Loucy (cell line): ENCODE data around the gene TC2N.
A peak's percentile ranks its signal among the peaks of the same experiment; 100 is the strongest.

Source experiments
- H2AFZ ChIP-seq: fragments of 200-600 bp; sonication (generic); 2 replicates; pipeline ENCODE4 v1.6.0; 2016; ENCODE audit warnings: antibody characterized with exemption, mild to moderate bottlenecking, low read length, moderate library complexity
- H3F3A ChIP-seq: fragments of 200-600 bp; 2 replicates; pipeline ENCODE4 v1.6.0; 2016; ENCODE audit warnings: antibody characterized with exemption, low read depth, mild to moderate bottlenecking
- H3K27me3 ChIP-seq: fragments of 200-600 bp; sonication (generic); 2 replicates; pipeline ENCODE4 v1.6.1; 2014; ENCODE audit warnings: low read length, mild to moderate bottlenecking; ENCODE audit not compliant: insufficient read depth, poor library complexity, severe bottlenecking
- H3K36me3 ChIP-seq: fragments of 200-600 bp; sonication (generic); 2 replicates; pipeline ENCODE4 v1.6.1; 2016; ENCODE audit warnings: low read length; ENCODE audit not compliant: insufficient read depth
- H3K4me1 ChIP-seq: fragments of 200-600 bp; sonication (generic); 2 replicates; pipeline ENCODE4 v1.5.1; 2014; ENCODE audit warnings: low read length, mild to moderate bottlenecking; ENCODE audit not compliant: insufficient read depth, poor library complexity, severe bottlenecking
- H3K4me2 ChIP-seq: fragments of 200-600 bp; sonication (generic); 2 replicates; pipeline ENCODE4 v1.6.0; 2014; ENCODE audit warnings: antibody characterized with exemption, low read length, low read depth, mild to moderate bottlenecking; ENCODE audit not compliant: poor library complexity, severe bottlenecking
- H3K4me3 ChIP-seq: fragments of 200-600 bp; sonication (generic); 2 replicates; pipeline ENCODE4 v1.5.1; 2014; ENCODE audit warnings: low read length, mild to moderate bottlenecking, mixed read lengths; ENCODE audit not compliant: poor library complexity, severe bottlenecking
- H3K79me2 ChIP-seq: fragments of 200-600 bp; sonication (generic); 2 replicates; pipeline ENCODE4 v1.6.1; 2014; ENCODE audit warnings: low read length; ENCODE audit not compliant: insufficient read depth
- H3K9ac ChIP-seq: fragments of 200-600 bp; sonication (generic); 2 replicates; pipeline ENCODE4 v1.6.0; 2014; ENCODE audit warnings: mild to moderate bottlenecking, low read depth, low read length, moderate library complexity; ENCODE audit not compliant: poor library complexity, severe bottlenecking
- H3K9me2 ChIP-seq: fragments of 200-600 bp; sonication (generic); replicated peaks from 2 replicates; pipeline ENCODE4 v1.6.1; 2016; ENCODE audit warnings: low read depth, low read length, mixed read lengths
- H3K9me3 ChIP-seq: fragments of 200-600 bp; sonication (generic); 2 replicates; pipeline ENCODE4 v1.6.1; 2014; ENCODE audit warnings: mild to moderate bottlenecking, antibody characterized with exemption, low read length, low read depth; ENCODE audit not compliant: insufficient read depth
- H4K20me1 ChIP-seq: fragments of 200-600 bp; sonication (generic); 2 replicates; pipeline ENCODE4 v1.6.0; 2014; ENCODE audit warnings: antibody characterized with exemption, low read length, mild to moderate bottlenecking; ENCODE audit not compliant: insufficient read depth, poor library complexity, severe bottlenecking
- EZH2phosphoT487 ChIP-seq: fragments of 200-600 bp; IDR thresholded peaks from 2 replicates; pipeline ENCODE4 v1.6.1; 2018; ENCODE audit warnings: antibody characterized with exemption, mild to moderate bottlenecking, moderate library complexity, borderline replicate concordance
- TF ChIP-seq, protein P1 (sequence below): fragments of 200-600 bp; sonication (generic); conservative IDR thresholded peaks from 2 replicates; pipeline ENCODE4 v1.5.1; 2014; ENCODE audit warnings: mild to moderate bottlenecking, antibody characterized with exemption, low read length

Gene TC2N

DNA sequence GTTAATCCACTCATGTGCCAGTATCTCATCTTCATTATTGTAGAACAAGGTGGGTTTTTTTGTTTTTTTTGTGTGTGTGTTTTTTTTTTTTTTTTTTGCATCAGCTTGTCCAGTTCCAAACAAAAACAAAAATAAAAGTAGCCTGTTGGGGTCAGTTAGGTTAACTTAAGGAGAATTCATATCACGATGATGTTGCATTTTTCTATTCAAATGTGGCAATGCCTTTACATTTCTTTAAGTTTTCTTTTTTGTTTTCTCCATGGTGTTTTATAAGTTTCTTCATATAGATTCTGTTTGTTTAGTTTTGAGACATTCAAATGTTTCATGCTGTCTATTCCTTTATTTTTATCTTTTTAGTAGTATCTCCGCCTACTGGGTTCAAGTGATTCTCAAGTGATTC, 119.3 kb downstream of the TC2N start:
- H3K36me3 ChIP-seq = no peaks in the 10 kb centered on the region
- H3K4me1 ChIP-seq = no peaks in the 10 kb centered on the region
- no peak overlapping the region for H3K4me3 ChIP-seq
- H3K79me2 ChIP-seq = no peaks in the 10 kb centered on the region
- TF ChIP-seq, protein P1, sequence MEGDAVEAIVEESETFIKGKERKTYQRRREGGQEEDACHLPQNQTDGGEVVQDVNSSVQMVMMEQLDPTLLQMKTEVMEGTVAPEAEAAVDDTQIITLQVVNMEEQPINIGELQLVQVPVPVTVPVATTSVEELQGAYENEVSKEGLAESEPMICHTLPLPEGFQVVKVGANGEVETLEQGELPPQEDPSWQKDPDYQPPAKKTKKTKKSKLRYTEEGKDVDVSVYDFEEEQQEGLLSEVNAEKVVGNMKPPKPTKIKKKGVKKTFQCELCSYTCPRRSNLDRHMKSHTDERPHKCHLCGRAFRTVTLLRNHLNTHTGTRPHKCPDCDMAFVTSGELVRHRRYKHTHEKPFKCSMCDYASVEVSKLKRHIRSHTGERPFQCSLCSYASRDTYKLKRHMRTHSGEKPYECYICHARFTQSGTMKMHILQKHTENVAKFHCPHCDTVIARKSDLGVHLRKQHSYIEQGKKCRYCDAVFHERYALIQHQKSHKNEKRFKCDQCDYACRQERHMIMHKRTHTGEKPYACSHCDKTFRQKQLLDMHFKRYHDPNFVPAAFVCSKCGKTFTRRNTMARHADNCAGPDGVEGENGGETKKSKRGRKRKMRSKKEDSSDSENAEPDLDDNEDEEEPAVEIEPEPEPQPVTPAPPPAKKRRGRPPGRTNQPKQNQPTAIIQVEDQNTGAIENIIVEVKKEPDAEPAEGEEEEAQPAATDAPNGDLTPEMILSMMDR = no peak
- TF ChIP-seq EZH2phosphoT487 = no peak
- no peaks in the 10 kb centered on the region for H3K27me3 ChIP-seq
- no peak overlapping the region for H3K9ac ChIP-seq
- no peaks in the 10 kb centered on the region for H3K9me2 ChIP-seq
- no peaks in the 10 kb centered on the region for H3F3A ChIP-seq
- no peak overlapping the region for H2AFZ ChIP-seq
- H4K20me1 ChIP-seq = no peaks in the 10 kb centered on the region
- H3K9me3 ChIP-seq = no peaks in the 10 kb centered on the region
- H3K4me2 ChIP-seq = no peak overlapping the region

DNA sequence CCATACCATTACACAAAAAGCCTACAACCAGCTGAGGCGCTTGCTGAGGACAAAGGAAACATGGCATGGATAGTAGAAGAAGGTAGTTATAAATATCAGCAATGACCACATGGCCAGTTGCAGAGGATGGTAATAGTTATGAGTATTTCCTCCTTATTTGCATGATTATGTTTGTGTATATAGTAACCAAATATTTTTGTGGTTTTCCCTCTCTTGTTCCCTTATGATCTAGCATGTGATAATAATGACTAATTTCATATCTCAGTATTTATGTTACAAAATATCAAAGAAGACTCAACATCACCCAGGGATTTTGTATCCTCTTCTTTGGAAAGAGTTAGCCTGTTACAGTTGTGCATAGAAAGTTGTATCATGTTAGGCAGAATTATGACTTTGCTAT, 122.0 kb downstream of the TC2N start:
- Histone ChIP-seq H3K4me2 (no peak overlapping the region), H3K9me2 (no peaks in the 10 kb centered on the region), H3K79me2 (no peaks in the 10 kb centered on the region), H3K27me3 (no peaks in the 10 kb centered on the region), H3K4me1 (no peaks in the 10 kb centered on the region), H3K4me3 (no peak overlapping the region), H3F3A (no peaks in the 10 kb centered on the region), H3K9me3 (no peaks in the 10 kb centered on the region), H3K9ac (no peak overlapping the region), H4K20me1 (no peaks in the 10 kb centered on the region), H3K36me3 (no peaks in the 10 kb centered on the region), H2AFZ (no peak overlapping the region)
- TF ChIP-seq, protein P1 = no peak
- no peak for TF ChIP-seq EZH2phosphoT487

DNA sequence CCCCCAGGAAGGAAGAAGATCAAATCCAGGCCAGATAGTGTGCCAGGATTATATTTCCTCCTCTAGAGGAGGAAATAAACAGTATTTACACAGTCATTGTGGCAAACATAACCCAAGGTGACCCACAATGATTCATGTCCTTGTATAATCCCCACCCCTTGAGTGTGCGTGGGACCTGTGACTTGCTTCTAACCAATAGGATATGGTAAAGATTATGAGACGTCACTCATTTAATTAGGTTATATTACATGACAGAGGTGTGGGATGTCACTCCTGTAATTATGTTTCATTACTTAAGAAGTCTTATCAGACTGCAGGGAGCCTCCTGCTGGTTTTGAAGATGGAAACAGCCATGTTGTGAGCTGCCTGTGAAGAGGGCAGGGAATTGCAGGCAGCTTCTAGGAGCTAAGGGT, 123.3 kb downstream of the TC2N start:
- H3K79me2 ChIP-seq = no peaks in the 10 kb centered on the region
- no peak overlapping the region for H3K9ac ChIP-seq
- H3F3A ChIP-seq = no peaks in the 10 kb centered on the region
- no peaks in the 10 kb centered on the region for H4K20me1 ChIP-seq
- H3K27me3 ChIP-seq = no peaks in the 10 kb centered on the region
- no peaks in the 10 kb centered on the region for H3K9me2 ChIP-seq
- H3K4me1 ChIP-seq = no peaks in the 10 kb centered on the region
- H3K36me3 ChIP-seq = no peaks in the 10 kb centered on the region
- H2AFZ ChIP-seq = 0 out of 2 replicates have a peak overlapping the region, but pooled peaks have one; percentile 17
- H3K9me3 ChIP-seq = 0 out of 2 replicates have a peak, but pooled peaks cover 2% of the 10 kb centered on the region
- no peak overlapping the region for H3K4me2 ChIP-seq
- no peak for TF ChIP-seq EZH2phosphoT487
- TF ChIP-seq, protein P1 = no peak
- no peak overlapping the region for H3K4me3 ChIP-seq
